IMR-90 (cell line): ENCODE data around the gene BICD2. TPM values are rescaled to one million over a fixed set of nuclear protein-coding genes. Genes with fewer than 3 reads are reported as not detected.

Source experiments
- ATAC-seq: fragments of 200-7000 bp; cut with Tn5 transposase; 2 replicates; pipeline ENCODE4 v1.9.1; 2020; ENCODE audit warnings: low read depth, mild to moderate bottlenecking, moderate library complexity
- BruUV-seq: library from RNA; stranded (reverse); fragments of 400-500 nt; replicated peaks from 2 replicates; lab custom pipeline; 2021; lab: Mats Ljungman, UMichigan
- CTCF ChIA-PET: fragments of 300-600 bp; formaldehyde crosslinking; extraction: SDS; loops from one replicate; lab custom pipeline; 2021; ENCODE audit warnings: antibody characterized with exemption; lab: Yijun Ruan, JAX
- POLR2A ChIA-PET: fragments of 300-600 bp; sonication (Branson Sonifier 250); formaldehyde crosslinking; loops from one replicate; lab custom pipeline; 2022; ENCODE audit warnings: antibody characterized with exemption; ENCODE audit not compliant: unreplicated experiment; lab: Charles Lee
- DNase-seq: peaks from one replicate; pipeline ENCODE4 v3.0.0; 2013
- H2AFZ ChIP-seq: replicated peaks from 2 replicates; pipeline ENCODE3; 2013; ENCODE audit warnings: low read length, mild to moderate bottlenecking; ENCODE audit not compliant: poor library complexity
- H2AK5ac ChIP-seq: 2 replicates; pipeline ENCODE4 v1.6.1; 2013; ENCODE audit warnings: low read depth, low read length, inconsistent platforms
- H2AK9ac ChIP-seq: replicated peaks from 2 replicates; pipeline ENCODE3; 2013; ENCODE audit warnings: mild to moderate bottlenecking, low read depth, low read length, moderate library complexity; ENCODE audit not compliant: poor library complexity
- H2BK120ac ChIP-seq: 2 replicates; pipeline ENCODE4 v1.6.1; 2013; ENCODE audit warnings: low read depth, low read length, inconsistent platforms
- H2BK15ac ChIP-seq: 3 replicates; pipeline ENCODE4 v1.6.1; 2013; ENCODE audit warnings: low read depth, low read length, inconsistent platforms
- H2BK20ac ChIP-seq: 2 replicates; pipeline ENCODE4 v1.6.1; 2013; ENCODE audit warnings: low read depth, mild to moderate bottlenecking, inconsistent platforms, low read length, moderate library complexity
- H2BK5ac ChIP-seq: 2 replicates; pipeline ENCODE4 v1.6.1; 2013; ENCODE audit warnings: mild to moderate bottlenecking, low read depth, low read length, inconsistent platforms; ENCODE audit not compliant: poor library complexity, severe bottlenecking
- H3K14ac ChIP-seq: replicated peaks from 2 replicates; pipeline ENCODE4 v1.6.1; 2013; ENCODE audit warnings: low read depth, low read length, inconsistent platforms
- H3K18ac ChIP-seq: 2 replicates; pipeline ENCODE4 v1.6.1; 2013; ENCODE audit warnings: low read depth, low read length, control low read depth
- H3K23ac ChIP-seq: 2 replicates; pipeline ENCODE4 v1.6.1; 2013; ENCODE audit warnings: low read depth, low read length, inconsistent platforms
- H3K27ac ChIP-seq: 2 replicates; pipeline ENCODE4 v1.5.1; 2013; ENCODE audit warnings: mild to moderate bottlenecking, control low read depth, low read length; ENCODE audit not compliant: insufficient read depth
- H3K27me3 ChIP-seq: 2 replicates; pipeline ENCODE4 v1.6.1; 2013; ENCODE audit warnings: low read length; ENCODE audit not compliant: control insufficient read depth, insufficient read depth
- H3K36me3 ChIP-seq: 2 replicates; pipeline ENCODE4 v1.6.1; 2013; ENCODE audit warnings: low read length, mixed read lengths; ENCODE audit not compliant: control insufficient read depth, insufficient read depth
- H3K4ac ChIP-seq: 2 replicates; pipeline ENCODE4 v1.6.1; 2013; ENCODE audit warnings: low read depth, low read length, inconsistent platforms
- H3K4me1 ChIP-seq: 2 replicates; pipeline ENCODE4 v1.6.1; 2013; ENCODE audit warnings: low read length, mixed read lengths; ENCODE audit not compliant: control insufficient read depth, insufficient read depth
- H3K4me2 ChIP-seq: 2 replicates; pipeline ENCODE4 v1.6.1; 2013; ENCODE audit warnings: low read depth, mild to moderate bottlenecking, control low read depth, low read length, moderate library complexity
- H3K4me3 ChIP-seq: 2 replicates; pipeline ENCODE4 v1.5.1; 2013; ENCODE audit warnings: low read depth, mild to moderate bottlenecking, control low read depth, low read length, moderate library complexity; ENCODE audit not compliant: insufficient read depth
- H3K56ac ChIP-seq: 2 replicates; pipeline ENCODE4 v1.6.1; 2013; ENCODE audit warnings: low read length, inconsistent platforms; ENCODE audit not compliant: insufficient read depth; ENCODE audit errors: extremely low read depth
- H3K79me1 ChIP-seq, 2 experiments: 2 replicates each; pipeline ENCODE4 v1.6.1; 2013; ENCODE audit warnings: low read length in 2 of 2, inconsistent platforms in 1 of 2, low read depth in 1 of 2
- H3K9ac ChIP-seq: 2 replicates; pipeline ENCODE4 v1.6.1; 2013; ENCODE audit warnings: low read depth, low read length, control low read depth
- H3K9me1 ChIP-seq: 2 replicates; pipeline ENCODE4 v1.6.1; 2013; ENCODE audit warnings: low read length, inconsistent platforms; ENCODE audit not compliant: insufficient read depth
- H3K9me3 ChIP-seq: 2 replicates; pipeline ENCODE4 v1.6.1; 2013; ENCODE audit warnings: low read length; ENCODE audit not compliant: control insufficient read depth, insufficient read depth
- H4K20me1 ChIP-seq: 2 replicates; pipeline ENCODE4 v1.6.1; 2013; ENCODE audit warnings: low read length, inconsistent platforms; ENCODE audit not compliant: insufficient read depth
- H4K5ac ChIP-seq: 2 replicates; pipeline ENCODE4 v1.6.1; 2013; ENCODE audit warnings: mild to moderate bottlenecking, low read depth, low read length, control low read depth
- H4K8ac ChIP-seq, 2 experiments: 2 replicates each; pipeline ENCODE4 v1.6.1; 2013; ENCODE audit warnings: low read depth in 2 of 2, low read length in 2 of 2, control low read depth in 1 of 2, inconsistent platforms in 1 of 2
- H4K91ac ChIP-seq: 2 replicates; pipeline ENCODE4 v1.6.1; 2013; ENCODE audit warnings: low read depth, low read length, inconsistent platforms; ENCODE audit not compliant: insufficient read depth
- MXI1 ChIP-seq: IDR thresholded peaks from 2 replicates; pipeline ENCODE4 v1.6.1; 2012; ENCODE audit warnings: low read depth, mild to moderate bottlenecking, low read length, moderate library complexity, borderline replicate concordance
- RCOR1 ChIP-seq: IDR thresholded peaks from 2 replicates; pipeline ENCODE4 v1.6.1; 2012; ENCODE audit warnings: mild to moderate bottlenecking, low read length, improper control_type of control experiment; ENCODE audit not compliant: insufficient replicate concordance
- SMC3 ChIP-seq: fragments of 150-350 bp; IDR thresholded peaks from 2 replicates; pipeline ENCODE4 v1.6.1; 2016; ENCODE audit warnings: low read depth, mild to moderate bottlenecking, antibody characterized with exemption, low read length, moderate library complexity
- WGBS, 2 experiments: methylation state at CpG; one replicate each; pipeline versions ENCODE4 v1.1.5 to v1.1.7; 2013; ENCODE audit warnings: missing lambda C conversion rate in 2 of 2; ENCODE audit not compliant: insufficient read length in 1 of 2; ENCODE audit errors: extremely low coverage in 2 of 2; 5-methylcytosine and 5-hydroxymethylcytosine counted together
- dilution Hi-C: fragments of 300-500 bp; cut with HindIII; formaldehyde crosslinking; loops from one replicate; pipeline ENCODE4 v1.14.3; 2018; ENCODE audit warnings: low sequenced_read_pairs; ENCODE audit not compliant: unreplicated experiment
- in situ Hi-C: fragments of 300-500 bp; cut with MboI; formaldehyde crosslinking; loops from 3 replicates; pipeline ENCODE4 v1.14.3; 2019; ENCODE audit warnings: low sequenced_read_pairs, inconsistent platforms, mixed read lengths
- intact Hi-C: fragments of 100-400 bp; cut with micrococcal nuclease; formaldehyde crosslinking; loops from 2 replicates; pipeline ENCODE4 v1.10.0; 2022
- polyA plus RNA-seq, 3 experiments: library from polyadenylated mRNA; depleted of rRNA; stranded (reverse); fragments of >200 nt; gene quantifications; 2 replicates each; pipeline ENCODE4 v1.2.3, GENCODE V29; 2012; ENCODE audit warnings: low replicate concordance in 1 of 3
- total RNA-seq: library from RNA; depleted of rRNA; stranded (reverse); fragments of >200 nt; gene quantifications from 2 replicates; pipeline ENCODE4 v1.2.3, GENCODE V29; 2012

Gene BICD2
- total and polyA plus RNA-seq, 2 of the 4 experiments (the other 2 are of a cell fraction) = 21.5 to 35.7 TPM

DNA sequence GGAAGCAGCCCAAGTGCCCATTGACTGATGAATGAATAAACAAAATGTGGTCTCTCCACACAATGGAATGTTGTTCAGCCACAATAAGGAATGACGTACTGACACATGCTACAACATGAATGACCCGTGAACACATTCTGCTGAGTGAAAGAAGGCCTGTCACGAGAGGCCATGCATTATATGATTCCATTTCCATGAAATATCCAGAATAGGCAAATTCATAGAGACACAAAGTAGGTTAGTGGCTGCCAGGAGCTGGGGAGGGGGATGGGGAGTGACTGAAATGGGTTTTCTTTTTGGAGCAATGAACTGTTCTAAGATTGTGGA lies 41.4 kb downstream of the BICD2 start:
- Histone ChIP-seq H2BK120ac (no peak overlapping the region), H4K8ac (no peak overlapping the region)
- intact Hi-C loops = no loop called here

More for the DNA sequence above, 41.4 kb downstream of the BICD2 start:
- Histone ChIP-seq H3K27me3 (no peaks in the 10 kb centered on the region), H2BK5ac (no peak overlapping the region), H3K27ac (no peak overlapping the region), H3K23ac (no peak overlapping the region), H3K9me1 (peaks cover 27% of the 10 kb centered on the region), H3K4me1 (peaks cover 3% of the 10 kb centered on the region; the same call in 1 of the 2 replicates), H3K36me3 (peaks cover 54% of the 10 kb centered on the region), H2AFZ (no peak overlapping the region), H2BK15ac (no peak overlapping the region), H3K4ac (no peak overlapping the region), H3K14ac (no peak overlapping the region), H3K4me2 (no peak overlapping the region), H3K9me3 (no peaks in the 10 kb centered on the region), H3K18ac (no peak overlapping the region), H4K91ac (no peak overlapping the region), H2AK9ac (no peak overlapping the region), H3K9ac (no peak overlapping the region), H4K5ac (no peak overlapping the region), H4K20me1 (peaks cover 42% of the 10 kb centered on the region), H3K56ac (no peak overlapping the region), H3K4me3 (no peak overlapping the region), H3K79me1 (peaks cover 38 to 67% of the 10 kb centered on the region in 2 experiments), H2BK20ac (no peak overlapping the region), H2AK5ac (no peak overlapping the region)
- BruUV-seq = no TSS peak
- TF ChIP-seq MXI1 = peak; percentile 50; the same call in 1 of the 2 replicates
- TF ChIP-seq RCOR1 = no peak
- no peak for TF ChIP-seq SMC3
- in situ Hi-C loops (no loop called here), dilution Hi-C loops (no loop called here)
- ChIA-PET CTCF (no interaction called here), POLR2A (no interaction called here)
- no CpG with 5 or more reads among the region's 3 CpGs for WGBS, 2 experiments
- peak; percentile 40 for ATAC-seq
- peak; percentile 71 for DNase-seq
